Muscle layer of colon (tissue), 2 donors: ENCODE results near the gene SOS1.
"Not testable (repeated sequence)": the region's sequence is repeated elsewhere in the genome, so short reads cannot be mapped to it uniquely, and the experiment has no call there.

ENCODE experiments used
- H3K27ac ChIP-seq: one replicate; pipeline ENCODE4 v1.7.0; 2013; ENCODE audit warnings: low read depth, mild to moderate bottlenecking, low read length, moderate library complexity
- H3K27me3 ChIP-seq, 2 donors: one replicate each; pipeline ENCODE4 v1.7.0; 2013; ENCODE audit warnings: low read length in 2 of 2, mild to moderate bottlenecking in 2 of 2; ENCODE audit not compliant: insufficient read depth in 2 of 2, control insufficient read depth in 1 of 2
- H3K36me3 ChIP-seq: one replicate; pipeline ENCODE4 v1.7.0; 2013; ENCODE audit warnings: mild to moderate bottlenecking, low read length; ENCODE audit not compliant: insufficient read depth
- H3K4me1 ChIP-seq: one replicate; pipeline ENCODE4 v1.7.0; 2013; ENCODE audit warnings: mild to moderate bottlenecking, low read length; ENCODE audit not compliant: insufficient read depth
- H3K4me3 ChIP-seq, 2 donors: one replicate each; pipeline ENCODE4 v1.7.0; 2013; ENCODE audit warnings: low read length in 2 of 2, low read depth in 1 of 2, mild to moderate bottlenecking in 1 of 2, moderate library complexity in 1 of 2
- H3K9ac ChIP-seq: one replicate; pipeline ENCODE4 v1.7.0; 2013; ENCODE audit warnings: low read length
- H3K9me3 ChIP-seq: one replicate; pipeline ENCODE4 v1.7.0; 2013; ENCODE audit warnings: mild to moderate bottlenecking, low read length
- donor health status: abdominal sarcoma.
- donor health status: Adenocarcinoma of cecum.

SOS1 gene

GRCh38 chr2:39059366-39059952 is 61.4 kb downstream of the SOS1 start:
- no peak overlapping the region for H3K4me3 ChIP-seq
- peaks cover 1% of the 10 kb centered on the region for H3K36me3 ChIP-seq
- no peaks in the 10 kb centered on the region for H3K9me3 ChIP-seq
- no peaks in the 10 kb centered on the region for H3K27me3 ChIP-seq
- H3K9ac ChIP-seq: no peak overlapping the region
- H3K27ac ChIP-seq: no peak overlapping the region
- H3K4me1 ChIP-seq: no peaks in the 10 kb centered on the region

- H3K4me3 ChIP-seq: no peak overlapping the region
- H3K9ac ChIP-seq: no peak overlapping the region
Observed at GRCh38 chr2:39058101-39058500, 62.8 kb downstream of the SOS1 start.

DNA sequence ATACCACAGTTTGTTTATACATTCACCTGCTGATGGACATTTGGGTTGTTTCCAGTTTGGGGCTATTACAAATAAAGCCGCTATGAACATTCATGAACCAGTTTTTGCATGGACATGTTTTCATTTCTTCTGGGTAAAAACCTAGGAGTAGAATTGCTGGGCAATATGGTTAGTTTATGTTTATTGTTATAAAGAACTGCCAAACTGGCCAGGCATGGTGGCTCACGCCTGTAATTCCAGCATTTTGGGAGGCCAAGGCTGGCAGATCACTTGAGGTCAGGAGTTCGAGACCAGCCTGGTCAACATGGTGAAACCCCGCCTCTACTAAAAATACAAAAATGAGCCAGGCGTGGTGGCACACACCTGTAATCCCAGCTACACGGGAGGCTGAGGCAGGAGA is 68.2 kb downstream of the SOS1 start:
- not testable (repeated sequence) for H3K4me3 ChIP-seq, H3K9me3 ChIP-seq, H3K27ac ChIP-seq, H3K9ac ChIP-seq, H3K4me1 ChIP-seq, H3K27me3 ChIP-seq
- peaks cover 20% of the 10 kb centered on the region for H3K36me3 ChIP-seq

More at GRCh38 chr2:39058101-39058500, 62.8 kb downstream of the SOS1 start:
- H3K36me3 ChIP-seq: peaks cover 7% of the 10 kb centered on the region
- H3K9me3 ChIP-seq: no peaks in the 10 kb centered on the region
- no peak overlapping the region for H3K27ac ChIP-seq
- H3K4me1 ChIP-seq: no peaks in the 10 kb centered on the region
- no peaks in the 10 kb centered on the region for H3K27me3 ChIP-seq

DNA sequence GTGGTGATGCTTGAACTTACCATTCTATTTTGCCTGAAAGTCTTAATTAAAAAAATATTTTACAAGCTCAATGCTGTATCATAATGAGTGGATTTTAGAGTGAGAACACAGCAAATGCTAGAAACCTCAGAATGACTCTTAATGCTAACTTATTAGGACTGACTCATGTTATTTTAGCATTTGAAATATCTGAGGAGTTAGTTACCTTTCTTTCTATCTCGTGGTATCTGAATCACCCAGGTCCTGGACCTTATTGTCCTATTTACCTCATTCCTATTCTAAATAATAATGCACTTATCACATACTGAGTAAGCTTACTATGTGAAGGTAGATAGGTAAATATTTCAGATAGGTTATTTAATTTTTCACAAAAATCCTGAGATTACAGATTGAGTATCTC is 70.7 kb downstream of the SOS1 start:
- H3K36me3 ChIP-seq: peaks cover 26% of the 10 kb centered on the region
- no peak overlapping the region for H3K4me3 ChIP-seq
- no peaks in the 10 kb centered on the region for H3K4me1 ChIP-seq
- H3K9me3 ChIP-seq: no peaks in the 10 kb centered on the region
- no peak overlapping the region for H3K27ac ChIP-seq
- H3K9ac ChIP-seq: no peak overlapping the region
- H3K27me3 ChIP-seq: no peaks in the 10 kb centered on the region

DNA sequence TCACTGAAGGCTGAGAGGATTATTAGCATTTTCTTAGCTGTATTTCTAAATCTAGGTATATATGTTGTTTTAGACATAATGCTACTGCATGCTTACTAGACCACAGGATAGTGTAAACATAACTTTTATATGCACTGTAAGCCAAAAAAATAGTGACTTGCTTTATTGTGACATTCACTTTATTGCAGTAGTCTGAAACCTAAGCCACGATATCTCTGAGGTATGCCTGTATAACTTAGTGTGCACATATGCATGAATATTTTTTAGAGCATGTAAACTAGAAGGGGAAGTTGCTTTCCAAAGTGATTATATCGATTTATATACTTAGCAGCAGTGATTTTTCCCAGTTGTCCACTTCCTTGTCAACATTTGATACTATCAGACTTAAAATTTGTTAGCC is 81.8 kb downstream of the SOS1 start:
- Histone ChIP-seq H3K27ac (no peak overlapping the region), H3K4me3 (no peak overlapping the region), H3K9me3 (no peaks in the 10 kb centered on the region), H3K36me3 (peaks cover 2% of the 10 kb centered on the region), H3K9ac (no peak overlapping the region), H3K27me3 (no peaks in the 10 kb centered on the region), H3K4me1 (no peaks in the 10 kb centered on the region)

- no peak overlapping the region for H3K9ac ChIP-seq
- no peaks in the 10 kb centered on the region for H3K4me1 ChIP-seq
- no peak overlapping the region for H3K27ac ChIP-seq
- H3K36me3 ChIP-seq: peaks cover 17% of the 10 kb centered on the region
- H3K9me3 ChIP-seq: no peaks in the 10 kb centered on the region
- H3K4me3 ChIP-seq: no peak overlapping the region
- no peaks in the 10 kb centered on the region for H3K27me3 ChIP-seq
Observed at GRCh38 chr2:39033980-39034379, 86.9 kb downstream of the SOS1 start.

DNA sequence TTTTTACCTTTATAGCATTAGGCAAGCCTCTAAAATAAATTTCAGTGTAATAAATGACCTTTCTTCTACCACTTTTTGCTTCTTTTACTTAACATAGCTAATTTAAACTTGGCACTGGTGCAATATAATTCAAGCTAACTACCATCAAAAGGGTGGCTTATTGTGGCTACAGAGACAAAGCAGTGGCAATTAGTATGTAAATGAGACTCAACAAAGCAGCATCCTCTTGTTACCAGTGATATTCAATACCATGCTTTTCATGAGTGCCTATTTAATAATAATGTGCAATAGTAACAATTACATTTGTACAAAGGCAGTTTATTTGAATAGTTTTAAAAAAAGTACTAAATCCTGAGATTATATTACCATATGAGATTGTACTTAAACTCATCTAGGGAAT is 93.4 kb downstream of the SOS1 start:
- Histone ChIP-seq H3K27me3 (no peaks in the 10 kb centered on the region), H3K36me3 (peaks cover 12% of the 10 kb centered on the region), H3K27ac (no peak overlapping the region)

GRCh38 chr2:39024833-39025232 is 96.0 kb downstream of the SOS1 start:
- Histone ChIP-seq H3K27me3 (no peaks in the 10 kb centered on the region), H3K4me1 (no peaks in the 10 kb centered on the region), H3K27ac (no peak overlapping the region), H3K9me3 (no peaks in the 10 kb centered on the region), H3K36me3 (peaks cover 6% of the 10 kb centered on the region), H3K4me3 (no peak overlapping the region), H3K9ac (no peak overlapping the region)

More for the DNA sequence above, 93.4 kb downstream of the SOS1 start:
- no peaks in the 10 kb centered on the region for H3K4me1 ChIP-seq
- H3K9ac ChIP-seq: no peak overlapping the region
- H3K9me3 ChIP-seq: no peaks in the 10 kb centered on the region
- H3K4me3 ChIP-seq: no peak overlapping the region

- Histone ChIP-seq H3K9ac (no peak overlapping the region), H3K4me1 (no peaks in the 10 kb centered on the region), H3K27me3 (no peaks in the 10 kb centered on the region), H3K9me3 (no peaks in the 10 kb centered on the region), H3K4me3 (no peak overlapping the region), H3K36me3 (peaks cover 6% of the 10 kb centered on the region), H3K27ac (no peak overlapping the region)
Observed at GRCh38 chr2:39023649-39024048, 97.2 kb downstream of the SOS1 start.

DNA sequence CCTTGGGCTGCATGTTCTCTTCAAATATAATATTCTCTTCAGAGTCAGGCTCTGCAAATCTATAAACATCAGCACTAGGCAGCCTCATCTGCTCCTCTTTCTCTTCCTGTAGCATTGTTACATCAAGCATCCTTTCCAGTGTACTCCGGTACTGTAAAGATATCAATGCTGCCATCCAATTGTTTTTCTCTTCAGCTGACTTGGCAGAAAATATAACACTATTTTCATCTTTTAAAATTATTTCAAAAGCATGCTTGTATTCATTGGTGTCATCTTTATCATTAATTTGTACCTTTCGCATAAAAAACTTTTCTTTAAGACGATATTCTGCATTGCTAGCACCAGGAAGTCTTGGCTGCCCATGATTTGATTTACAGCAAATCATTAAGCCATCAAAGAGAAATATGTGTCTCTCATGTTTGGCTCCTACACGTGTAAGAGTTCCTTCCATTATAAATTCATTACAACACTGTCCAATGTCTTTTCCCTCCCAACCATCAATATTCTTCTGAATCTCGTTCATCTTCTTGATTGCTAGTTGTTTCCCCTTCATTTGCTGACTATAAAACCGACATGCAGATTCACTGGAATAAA is 98.1 kb downstream of the SOS1 start:
- H3K27me3 ChIP-seq: no peaks in the 10 kb centered on the region
- H3K4me1 ChIP-seq: no peaks in the 10 kb centered on the region
- H3K9me3 ChIP-seq: no peaks in the 10 kb centered on the region
- no peak overlapping the region for H3K4me3 ChIP-seq
- H3K27ac ChIP-seq: no peak overlapping the region
- peaks cover 6% of the 10 kb centered on the region for H3K36me3 ChIP-seq
- no peak overlapping the region for H3K9ac ChIP-seq

GRCh38 chr2:39020383-39020782 is 100.5 kb downstream of the SOS1 start:
- no peaks in the 10 kb centered on the region for H3K27me3 ChIP-seq
- peaks cover 6% of the 10 kb centered on the region for H3K4me1 ChIP-seq
- H3K9ac ChIP-seq: no peak overlapping the region
- H3K36me3 ChIP-seq: peaks cover 6% of the 10 kb centered on the region
- no peaks in the 10 kb centered on the region for H3K9me3 ChIP-seq
- H3K4me3 ChIP-seq: no peak overlapping the region
- no peak overlapping the region for H3K27ac ChIP-seq

DNA sequence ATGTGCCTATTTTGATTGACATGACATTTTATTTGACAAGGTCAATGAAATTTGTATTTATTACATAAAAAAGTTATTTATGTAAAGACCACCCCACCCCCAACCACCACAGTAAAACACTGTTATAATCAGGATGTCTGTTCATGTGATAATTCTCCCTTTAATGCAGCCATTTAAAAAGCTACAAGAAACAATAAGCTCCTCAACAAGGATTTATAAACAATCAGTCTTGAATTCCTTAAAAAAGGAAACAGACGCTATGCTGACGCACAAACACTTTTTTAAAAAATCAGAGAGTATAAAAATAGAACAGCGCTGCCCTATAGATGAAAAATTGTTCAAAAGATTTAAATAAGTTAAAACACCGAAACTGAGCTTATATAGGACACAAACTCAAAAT is 102.2 kb downstream of the SOS1 start:
- Histone ChIP-seq H3K9me3 (no peaks in the 10 kb centered on the region), H3K27ac (no peak overlapping the region), H3K9ac (no peak overlapping the region), H3K36me3 (peaks cover 6% of the 10 kb centered on the region), H3K27me3 (no peaks in the 10 kb centered on the region), H3K4me1 (peaks cover 6% of the 10 kb centered on the region), H3K4me3 (no peak overlapping the region)
